HL-60/S4 treated with retinoic acid at 250 ng/mL for 4 days and 3 days (cell line): Measurements from ENCODE around the gene EDN2.

Experiments
- in situ Hi-C: fragments of 300-500 bp; cut with MboI; formaldehyde crosslinking; loops from 2 replicates; pipeline ENCODE4 v1.7.0; 2022; ENCODE audit warnings: low sequenced_read_pairs

The EDN2 gene

GRCh38 chr1:41444246-41444645, 40.2 kb downstream of the EDN2 start:
- in situ Hi-C loops, result no loop called here

DNA sequence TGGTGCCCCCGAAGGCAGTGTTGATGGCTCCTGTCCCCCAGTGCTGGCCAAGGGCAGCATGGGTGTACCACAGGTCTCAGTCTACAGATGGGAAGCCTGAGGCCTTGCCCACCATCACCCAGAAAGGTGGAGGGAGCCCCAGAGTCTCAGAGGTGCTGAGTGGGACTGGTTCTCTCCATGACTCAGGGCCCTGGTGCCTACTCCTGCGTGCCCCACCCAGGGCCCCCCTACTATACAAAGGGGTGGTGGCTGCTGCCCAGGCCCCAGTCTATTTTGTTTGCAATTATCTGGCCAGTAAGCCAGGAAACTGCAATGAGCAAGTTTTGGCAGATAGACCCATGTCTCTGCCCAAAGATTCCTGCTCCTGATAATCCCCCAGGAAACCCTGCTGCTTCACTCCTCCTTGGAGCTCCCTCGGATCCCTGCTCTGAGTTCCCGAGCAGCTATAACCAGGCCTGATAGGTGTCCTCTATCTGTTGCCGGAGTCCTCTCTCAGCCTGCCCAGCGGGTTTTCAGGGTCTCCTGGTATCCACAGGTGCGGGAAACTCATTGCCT, 41.7 kb downstream of the EDN2 start:
- in situ Hi-C loops, result no loop called here

GRCh38 chr1:41440321-41441085, 44.0 kb downstream of the EDN2 start:
- in situ Hi-C loops, result no loop called here

GRCh38 chr1:41439234-41439633, 45.2 kb downstream of the EDN2 start:
- in situ Hi-C loops, result no loop called here

DNA sequence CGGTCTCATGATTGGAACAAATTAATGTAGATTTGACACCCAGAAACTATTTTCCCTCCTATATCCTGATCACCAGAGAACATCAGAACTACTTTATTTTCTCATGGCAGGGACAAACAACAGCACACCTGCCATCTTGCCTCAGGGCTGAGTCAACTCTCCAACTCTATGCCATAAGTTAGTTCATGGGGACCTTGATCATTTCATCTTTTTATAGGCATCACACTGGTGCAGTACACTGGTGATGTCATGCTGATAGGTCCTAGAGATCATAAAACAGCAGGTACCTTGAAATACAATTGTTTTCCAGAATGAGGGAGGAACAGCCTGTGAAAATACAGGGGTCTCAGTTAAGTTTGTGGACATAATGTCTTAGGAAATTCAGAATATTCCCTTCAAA, 45.8 kb downstream of the EDN2 start:
- in situ Hi-C loops, result no loop called here

DNA sequence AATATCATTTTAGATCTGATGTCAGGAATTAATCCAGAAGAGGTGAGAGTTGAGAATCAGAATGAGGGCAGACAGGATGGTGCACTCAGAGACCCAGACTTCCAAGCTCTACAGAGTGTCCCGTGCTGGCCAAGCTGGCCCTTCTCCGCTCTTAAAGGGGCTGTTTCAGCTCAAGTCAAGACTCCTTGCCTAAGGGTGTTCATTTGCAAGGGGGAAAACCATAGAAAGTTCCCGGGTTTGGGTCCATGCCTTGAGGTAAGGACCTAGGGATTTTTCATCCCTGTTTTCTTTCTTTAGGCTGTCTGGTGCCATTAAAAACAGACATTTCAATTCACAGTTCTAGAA, 47.5 kb downstream of the EDN2 start:
- in situ Hi-C loops, result no loop called here

DNA sequence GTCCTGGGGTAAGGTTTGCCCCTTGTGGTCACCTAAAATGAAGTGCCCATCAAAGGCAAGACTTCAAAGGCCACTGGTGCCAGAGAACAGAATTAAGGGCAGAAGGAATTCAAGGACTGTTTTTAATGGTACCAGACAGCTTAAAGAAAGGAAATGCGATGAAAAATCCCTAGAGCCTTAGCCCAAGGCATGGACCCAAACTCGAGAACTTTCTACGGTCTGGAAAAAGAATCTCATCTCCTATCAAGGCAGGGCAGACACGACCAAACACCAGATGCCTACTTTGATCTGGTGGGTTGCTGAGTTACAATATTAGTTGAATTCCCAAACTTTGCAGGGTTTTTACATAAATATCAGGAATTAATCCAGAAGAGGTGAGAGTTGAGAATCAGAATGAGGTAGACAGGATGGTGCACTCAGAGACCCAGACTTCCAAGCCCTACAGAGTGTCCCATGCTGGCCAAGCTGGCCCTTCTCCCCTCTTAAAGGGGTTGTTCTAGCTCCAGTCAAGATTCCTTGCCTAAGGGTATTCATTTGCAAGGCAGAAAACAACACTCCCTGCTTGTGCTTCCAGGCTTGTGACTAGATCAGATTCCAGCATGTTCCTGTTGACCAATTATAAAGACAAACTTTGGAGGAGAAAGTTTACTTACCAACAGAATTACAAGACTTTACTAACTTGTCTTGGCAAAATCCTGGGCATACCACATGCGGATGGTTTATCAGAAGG, 48.0 kb downstream of the EDN2 start:
- in situ Hi-C loops, result no loop called here

- in situ Hi-C loops, result no loop called here
Observed at GRCh38 chr1:41435570-41436178, 48.8 kb downstream of the EDN2 start.

DNA sequence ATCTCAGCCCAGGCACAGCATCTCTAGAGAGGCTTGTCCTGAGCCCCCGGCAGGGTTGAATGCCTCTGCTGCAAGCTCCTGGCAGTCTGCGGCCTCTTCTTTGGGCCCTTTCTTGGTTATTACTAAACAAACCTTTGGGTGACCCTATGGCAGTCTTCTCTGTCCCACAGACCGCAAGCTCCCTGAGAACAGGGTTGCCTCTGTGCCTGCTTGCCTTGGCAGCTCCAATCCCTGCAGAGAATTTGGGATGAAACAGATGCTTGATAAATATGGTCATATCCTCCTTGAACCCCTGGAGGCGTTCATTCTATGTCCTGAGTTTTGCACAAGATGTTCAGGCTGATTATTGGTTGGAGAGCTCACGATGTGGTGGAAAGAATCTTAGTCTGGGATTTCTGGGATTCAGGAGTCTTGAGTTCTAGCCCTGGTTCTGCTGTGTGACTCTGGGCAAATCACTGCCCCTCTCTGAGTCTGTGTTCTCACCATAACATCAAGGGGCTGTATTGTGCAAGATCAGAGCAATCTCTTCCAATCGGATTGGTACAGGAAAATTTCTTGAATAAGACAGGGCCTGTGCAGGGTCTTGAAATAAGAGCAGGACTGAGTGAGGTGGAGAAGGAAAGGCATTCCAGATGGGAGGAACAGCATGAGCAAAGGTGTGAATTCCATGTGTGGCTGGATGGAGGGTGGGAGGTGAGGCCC, 49.6 kb downstream of the EDN2 start:
- in situ Hi-C loops, result loop anchor here (5.0 kb wide), 1 partner anchor 168 kb away; no protein-coding TSS in a partner anchor

DNA sequence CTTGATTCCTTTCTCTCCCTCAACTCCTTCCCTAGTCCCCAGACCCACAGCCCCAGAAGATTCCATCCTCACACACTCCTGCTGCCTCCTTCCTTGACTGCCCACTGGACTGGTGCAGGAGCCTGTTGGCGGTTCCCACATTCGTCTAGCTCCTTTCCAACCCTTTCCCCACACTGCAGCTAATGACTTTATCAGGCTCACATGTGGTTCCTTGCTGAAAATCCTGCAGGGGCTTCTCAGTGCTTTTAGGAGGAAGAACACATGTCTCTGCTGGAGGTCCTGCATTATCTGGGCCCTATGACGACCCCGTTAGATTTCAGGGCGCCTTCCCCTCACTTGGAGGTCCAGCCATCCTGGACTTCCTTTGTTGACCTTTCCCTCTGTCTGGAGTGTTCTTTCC, 50.2 kb downstream of the EDN2 start:
- in situ Hi-C loops, result loop anchor here (5.0 kb wide), 1 partner anchor 167 kb away; no protein-coding TSS in a partner anchor

DNA sequence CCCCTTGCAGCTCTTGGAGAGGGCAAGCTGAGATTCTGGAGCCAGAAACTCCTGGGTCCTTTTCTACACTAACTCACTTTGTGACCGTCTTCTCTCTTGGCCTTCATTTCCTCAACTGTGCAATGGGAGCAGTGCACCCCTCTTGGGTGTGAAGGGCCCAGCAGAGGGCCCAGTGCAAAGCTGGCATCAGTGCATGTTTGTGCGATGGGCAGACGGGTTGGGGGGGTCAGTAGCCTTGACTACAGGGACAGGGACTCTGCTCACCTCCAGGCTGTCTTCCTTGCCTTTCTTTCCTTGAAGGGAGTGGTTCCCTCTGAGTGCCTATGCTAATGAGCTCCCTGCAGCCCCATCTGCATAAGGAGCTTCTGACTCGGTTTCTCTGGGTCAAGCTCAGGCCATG, 51.0 kb downstream of the EDN2 start:
- in situ Hi-C loops, result loop anchor here (5.0 kb wide), 1 partner anchor 166 kb away; no protein-coding TSS in a partner anchor

- in situ Hi-C loops, result loop anchor here (5.0 kb wide), 1 partner anchor 165 kb away; no protein-coding TSS in a partner anchor
Observed at GRCh38 chr1:41432481-41433280, 51.8 kb downstream of the EDN2 start.

DNA sequence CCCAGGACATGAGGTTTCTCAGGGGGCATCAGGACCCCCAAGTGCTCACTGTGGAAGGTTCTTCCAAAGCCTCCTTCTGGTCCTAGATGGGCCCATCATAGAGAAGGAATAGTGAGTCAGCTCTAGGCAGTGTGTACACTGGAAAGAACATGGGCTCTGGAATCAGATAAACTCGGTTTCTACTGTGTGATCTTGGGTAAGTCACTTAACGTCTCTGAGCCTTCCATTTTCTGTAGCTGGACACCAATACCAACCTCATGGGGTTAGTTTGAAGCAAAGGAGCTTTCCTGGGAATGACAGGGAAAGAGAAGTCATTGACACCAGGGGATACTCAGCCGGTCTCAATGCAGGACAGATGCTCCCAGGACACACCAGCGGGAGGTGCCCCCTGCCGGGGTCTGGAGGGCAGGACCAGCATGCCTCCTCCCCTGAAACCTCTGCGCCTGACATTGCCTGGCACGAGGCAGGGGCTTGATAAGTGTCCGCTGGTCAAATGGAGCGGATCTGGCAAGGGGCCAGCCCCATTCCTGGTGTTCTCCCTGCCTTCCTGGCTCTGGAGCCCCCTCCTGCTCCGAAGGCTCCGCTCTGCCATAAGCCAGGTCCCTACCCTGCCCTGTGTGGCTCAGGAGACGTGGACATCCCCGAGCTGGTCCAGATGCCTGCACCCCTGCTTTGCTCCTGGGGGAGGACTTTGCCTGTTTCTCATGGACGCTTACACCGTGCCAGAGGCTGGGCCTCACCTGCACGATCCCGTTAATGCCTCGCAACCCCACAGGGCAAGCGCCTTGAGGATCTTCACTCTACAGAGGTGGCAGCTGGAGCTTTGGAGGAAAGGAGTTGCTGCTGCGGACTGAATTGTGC, 52.8 kb downstream of the EDN2 start:
- in situ Hi-C loops, result loop anchor here (5.0 kb wide), 1 partner anchor 164 kb away; no protein-coding TSS in a partner anchor

- in situ Hi-C loops, result loop anchor here (5.0 kb wide), 1 partner anchor 163 kb away; no protein-coding TSS in a partner anchor
Observed at GRCh38 chr1:41430582-41430981, 53.9 kb downstream of the EDN2 start.

- in situ Hi-C loops, result loop anchor here (5.0 kb wide), 1 partner anchor 163 kb away; no protein-coding TSS in a partner anchor
Observed at GRCh38 chr1:41430069-41430468, 54.4 kb downstream of the EDN2 start.

DNA sequence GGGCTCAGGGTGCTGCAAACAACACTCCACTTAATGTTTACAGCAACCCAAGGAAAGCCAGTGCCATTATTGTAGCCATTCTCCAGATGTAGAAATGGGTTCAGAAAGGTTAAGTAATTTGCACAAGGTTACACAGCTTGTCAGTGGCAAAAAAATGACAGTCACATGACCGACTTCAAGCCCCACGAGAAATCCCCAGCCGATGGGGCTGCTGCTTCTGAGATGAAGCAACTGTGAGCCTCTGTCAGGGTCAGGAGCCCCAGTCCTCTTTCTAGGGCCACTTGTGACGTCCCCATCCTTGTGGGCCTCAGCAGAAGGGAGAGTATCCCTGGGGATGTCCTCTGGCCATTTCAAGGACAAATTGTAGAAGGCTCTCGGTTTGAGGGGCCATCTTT, 54.8 kb downstream of the EDN2 start:
- in situ Hi-C loops, result loop anchor here (5.0 kb wide), 1 partner anchor 162 kb away; no protein-coding TSS in a partner anchor
